Measurements from ENCODE around the gene INPP5F.
A peak's percentile ranks its signal among the peaks of the same experiment; 100 is the strongest.
"Not testable (repeated sequence)": the region's sequence is repeated elsewhere in the genome, so short reads cannot be mapped to it uniquely, and the experiment has no call there.

The INPP5F gene

DNA sequence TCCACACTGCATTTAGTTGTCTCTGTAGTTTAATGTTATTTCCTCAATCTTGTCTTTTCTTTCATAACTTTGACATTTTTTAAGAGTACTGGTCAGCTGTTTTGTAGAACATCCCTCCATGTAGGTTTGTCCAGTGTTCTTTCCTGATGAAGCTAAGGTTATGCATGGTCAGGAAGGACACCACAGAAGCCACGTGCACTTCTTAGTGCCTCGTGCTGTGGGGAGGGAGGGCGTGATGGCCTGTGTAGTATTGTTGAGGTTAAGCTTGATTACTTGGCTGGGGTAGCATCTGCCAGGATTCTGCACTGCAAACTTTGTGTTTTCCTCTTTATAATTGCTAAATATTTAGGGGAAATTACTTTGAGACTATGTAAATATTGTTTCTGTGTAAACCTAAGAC, 98.4 kb downstream of the INPP5F start:
- DNase-seq, result no peak

- no peak for DNase-seq
These were observed 100.9 kb downstream of the INPP5F start for GRCh38 chr10:119826771-119827170.

GRCh38 chr10:119827430-119827829, 101.6 kb downstream of the INPP5F start:
- DNase-seq, result no peak

DNA sequence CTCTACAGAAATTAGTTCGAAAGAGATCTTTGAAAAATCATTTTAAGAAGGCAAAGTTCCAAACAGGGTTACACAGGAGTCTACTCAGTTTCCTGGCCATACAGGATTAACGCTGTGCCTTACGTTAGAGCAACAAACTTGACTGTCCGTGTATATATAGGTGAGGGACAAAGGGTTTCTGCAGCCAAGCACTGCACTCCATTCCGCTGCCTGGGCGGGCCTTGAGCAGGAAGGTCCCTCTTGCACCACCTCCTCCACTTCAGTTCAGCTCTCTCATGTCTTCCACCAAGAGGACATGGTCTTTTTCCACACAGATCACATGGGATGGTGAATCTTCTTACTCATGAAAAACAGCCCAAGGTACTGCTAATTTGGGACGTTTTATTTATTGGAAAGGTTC, 103.6 kb downstream of the INPP5F start:
- no peak for DNase-seq

DNA sequence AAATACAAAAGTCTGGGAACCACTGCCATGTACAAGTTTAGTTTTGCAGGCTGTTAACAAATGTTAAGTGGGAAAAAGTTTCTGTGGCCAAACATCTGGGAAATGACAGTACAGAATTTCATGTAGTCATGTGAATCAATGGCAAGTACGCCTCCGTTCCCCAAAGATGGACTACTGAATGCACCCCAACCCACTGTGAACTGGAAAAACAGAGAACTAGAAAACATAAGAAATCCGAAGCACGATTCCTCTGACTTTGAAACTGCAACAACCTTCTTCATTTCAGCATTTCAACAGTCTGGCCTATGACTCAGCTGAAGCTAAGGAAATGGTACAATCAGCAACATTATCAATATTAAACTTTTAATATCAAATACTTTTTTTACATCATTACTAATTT, 105.0 kb downstream of the INPP5F start:
- no peak for DNase-seq

- DNase-seq, result no peak
These were observed 105.8 kb downstream of the INPP5F start for GRCh38 chr10:119831656-119832055.

DNA sequence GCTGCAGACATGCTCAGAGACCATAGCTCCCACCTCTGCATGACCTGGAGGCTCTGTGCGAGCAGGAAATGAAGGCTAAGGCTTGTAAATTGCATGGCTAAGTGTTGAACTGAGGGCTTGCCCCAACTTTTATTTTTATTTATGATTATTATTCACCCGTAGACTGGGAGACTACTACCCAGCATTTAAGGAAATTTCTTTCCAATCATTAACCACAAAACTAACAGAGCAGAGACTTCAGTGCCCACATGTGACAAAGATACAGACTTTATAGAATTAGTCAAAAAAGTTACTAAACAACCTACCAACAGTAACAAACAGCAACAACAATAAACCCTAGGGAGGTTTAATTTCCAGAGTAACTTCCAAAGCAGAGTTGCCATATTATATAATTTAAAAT, 107.1 kb downstream of the INPP5F start:
- no peak for DNase-seq

- no peak for DNase-seq
These were observed 108.3 kb downstream of the INPP5F start for GRCh38 chr10:119834188-119834587.

GRCh38 chr10:119845656-119846055, 119.8 kb downstream of the INPP5F start:
- no peak for DNase-seq

DNA sequence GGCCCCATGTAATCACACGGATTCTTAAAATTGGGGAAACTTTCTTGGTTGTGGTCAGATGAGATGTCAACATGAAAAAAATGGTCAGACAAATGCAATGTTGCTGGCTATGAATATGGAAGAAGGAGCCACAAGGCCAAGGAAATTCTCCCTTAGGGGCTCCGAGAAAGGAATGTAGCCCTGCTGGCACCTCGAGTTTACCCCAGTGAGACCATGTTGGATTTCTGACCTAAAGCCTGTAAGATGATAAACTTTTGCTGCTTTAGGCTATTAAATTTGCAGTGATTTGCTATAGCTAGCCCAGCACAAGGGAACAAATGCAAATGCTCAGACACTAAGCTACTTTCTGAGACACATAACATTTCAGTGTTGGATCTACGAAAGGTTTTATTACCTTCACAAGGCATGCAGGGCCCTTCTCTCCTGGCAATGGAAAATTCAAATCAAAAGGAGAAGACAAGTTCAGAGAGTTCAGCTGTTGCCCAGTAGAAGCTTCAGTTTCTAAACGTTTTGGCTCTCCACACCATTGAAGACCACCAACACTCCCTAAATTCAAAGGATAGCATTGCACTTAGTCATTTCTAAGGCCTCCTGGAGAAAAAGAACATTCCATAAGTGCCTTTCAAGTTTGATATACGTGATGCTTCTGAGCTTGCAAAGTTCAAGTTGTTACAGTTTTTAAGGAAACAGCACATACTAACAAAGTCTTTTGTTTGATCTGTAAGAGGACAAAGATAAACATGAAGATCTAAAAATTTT, 123.4 kb downstream of the INPP5F start:
- DNase-seq, result no peak

GRCh38 chr10:119849944-119850343, 124.1 kb downstream of the INPP5F start:
- no peak for DNase-seq

GRCh38 chr10:119852277-119852676, 126.4 kb downstream of the INPP5F start:
- no peak for DNase-seq

GRCh38 chr10:119852822-119853221, 127.0 kb downstream of the INPP5F start:
- DNase-seq, result no peak

- DNase-seq, result no peak
These were observed 127.7 kb downstream of the INPP5F start for GRCh38 chr10:119853574-119853973.

GRCh38 chr10:119858063-119858462, 132.2 kb downstream of the INPP5F start:
- DNase-seq, result no peak

GRCh38 chr10:119859420-119860258, 133.8 kb downstream of the INPP5F start:
- DNase-seq, result peak; percentile 2

- DNase-seq, result no peak
These were observed 135.2 kb downstream of the INPP5F start for GRCh38 chr10:119860866-119861607.

DNA sequence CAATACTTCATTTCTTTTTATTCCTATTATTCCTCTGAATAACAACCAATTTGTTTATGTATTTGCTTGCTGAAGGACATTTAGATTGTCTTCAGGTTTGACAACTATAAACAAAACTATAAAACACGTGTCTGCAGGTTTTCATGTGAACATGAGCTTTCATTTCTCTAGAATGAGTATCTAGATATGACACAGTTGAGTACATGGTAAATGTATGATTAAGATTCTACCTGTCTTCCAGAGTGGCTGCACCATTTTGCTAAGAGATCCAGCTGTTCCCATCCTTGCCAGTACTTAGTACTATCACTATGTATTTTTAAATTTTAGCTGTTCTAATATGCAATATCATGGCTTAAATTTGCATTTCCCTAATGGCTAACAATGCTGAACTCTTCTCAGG, 136.7 kb downstream of the INPP5F start:
- DNase-seq, result no peak

GRCh38 chr10:119863951-119864565, 138.2 kb downstream of the INPP5F start:
- no peak for DNase-seq

- no peak for DNase-seq
These were observed 139.9 kb downstream of the INPP5F start for GRCh38 chr10:119865699-119866240.

- no peak for DNase-seq
These were observed 141.5 kb downstream of the INPP5F start for GRCh38 chr10:119867317-119867716.

GRCh38 chr10:119869398-119869797, 143.5 kb downstream of the INPP5F start:
- not testable (repeated sequence) for DNase-seq

Data from NCI-H345 (cell line).